K562 (cell line): ENCODE measurements around the gene DNAJB11. TPM values are rescaled to one million over a fixed set of nuclear protein-coding genes. Genes with fewer than 3 reads are reported as not detected.
A peak's percentile ranks its signal among the peaks of the same experiment; 100 is the strongest.

Source experiments
- ATF1 ChIP-seq, 2 experiments: fragments of 450-650 bp in 1 of 2; IDR thresholded peaks; 2 replicates each; pipeline ENCODE4 v1.6.1; 2016; ENCODE audit warnings: missing compliant biosample characterization in 1 of 2, missing genetic modification characterization in 1 of 2
- CBX8 ChIP-seq: fragments of 200-600 bp; sonication (generic); IDR thresholded peaks from 2 replicates; pipeline ENCODE4 v1.6.1; 2012; ENCODE audit warnings: borderline replicate concordance, mixed run types, low read depth, mild to moderate bottlenecking, moderate library complexity, mixed read lengths, low read length, control low read depth, inconsistent platforms; ENCODE audit not compliant: poor library complexity, severe bottlenecking; ENCODE audit errors: extremely low read depth
- CHD4 ChIP-seq: fragments of 200-600 bp; sonication (generic); IDR thresholded peaks from 3 replicates; pipeline ENCODE4 v1.6.1; 2012; ENCODE audit warnings: low read depth, mild to moderate bottlenecking, mixed read lengths, low read length, inconsistent platforms; ENCODE audit not compliant: insufficient read depth, insufficient replicate concordance, poor library complexity, severe bottlenecking
- DPF2 ChIP-seq: fragments of 450-650 bp; IDR thresholded peaks from 2 replicates; pipeline ENCODE4 v1.6.1; 2016
- MAFF ChIP-seq: IDR thresholded peaks from 2 replicates; pipeline ENCODE4 v1.6.1; 2012; ENCODE audit warnings: low read length, improper control_type of control experiment
- RCOR1 ChIP-seq, 2 experiments: IDR thresholded peaks; 2 replicates each; pipeline ENCODE4 v1.6.1; 2012; ENCODE audit warnings: low read depth in 2 of 2, low read length in 2 of 2, borderline replicate concordance in 1 of 2, improper control_type of control experiment in 1 of 2
- RFX7 ChIP-seq: fragments of 250-450 bp; sonication (Bioruptor Pico); IDR thresholded peaks from 2 replicates; pipeline ENCODE4 v1.5.1; 2021; ENCODE audit warnings: mild to moderate bottlenecking
- SMAD3 ChIP-seq: fragments of 450-650 bp; formaldehyde crosslinking; conservative IDR thresholded peaks from 2 replicates; pipeline ENCODE4 v1.4.0; 2020; ENCODE audit warnings: mild to moderate bottlenecking
- ZNF507 ChIP-seq: conservative IDR thresholded peaks from 2 replicates; pipeline ENCODE4 v1.6.1; 2017; ENCODE audit warnings: missing genetic modification characterization, missing compliant biosample characterization
- polyA plus RNA-seq, 8 experiments: library from polyadenylated mRNA; depleted of rRNA in 4 of 8; stranded (reverse) in 5 of 8; unstranded in 3 of 8; fragments of >200 nt; fragmentation: Nextera tagmentation in 2 of 8; fragmentation: Illumina TruSeq in 1 of 8; extraction: Ambion mirVana in 2 of 8; extraction: Trizol in 1 of 8; gene quantifications; 2 replicates each; pipeline versions ENCODE4 v1.2.1 to v1.2.3, GENCODE V29; 2011 to 2014; ENCODE audit warnings: inconsistent platforms in 1 of 8, missing spikeins in 1 of 8
- total RNA-seq, 7 experiments: library from RNA; depleted of rRNA in 6 of 7; stranded (reverse); fragments of >200 nt in 6 of 7; fragmentation: Illumina TruSeq in 2 of 7; extraction: Trizol in 2 of 7; gene quantifications; 2 replicates each; pipeline versions ENCODE4 v1.2.1 to v1.2.3, GENCODE V29; 2011 to 2021; ENCODE audit warnings: low replicate concordance in 1 of 7
- TF ChIP-seq, protein P1 (sequence below), 2 experiments: fragments of 450-650 bp in 1 of 2; sonication (generic) in 1 of 2; formaldehyde crosslinking in 1 of 2; IDR thresholded peaks; 2 replicates each; pipeline versions ENCODE4 v1.7.1 to v1.9.0; 2016 to 2022; ENCODE audit warnings: inconsistent platforms in 1 of 2, mild to moderate bottlenecking in 1 of 2, missing genetic modification reagents in 1 of 2
- TF ChIP-seq, protein P2 (sequence below): fragments of 450-650 bp; IDR thresholded peaks from 2 replicates; pipeline ENCODE4 v1.7.1; 2018; ENCODE audit warnings: mild to moderate bottlenecking, low read depth; ENCODE audit not compliant: partially characterized antibody
- TF ChIP-seq, protein P3 (sequence below): fragments of 450-650 bp; formaldehyde crosslinking; conservative IDR thresholded peaks from 2 replicates; pipeline ENCODE4 v1.4.0; 2022; ENCODE audit warnings: mild to moderate bottlenecking, missing genetic modification characterization

DNAJB11 gene
- total and polyA plus RNA-seq, 9 of the 15 experiments (the other 6 are each of a cell fraction or from before 2014, with no cell fraction given), result 14.8 to 74.7 (median 63.8) TPM

DNA sequence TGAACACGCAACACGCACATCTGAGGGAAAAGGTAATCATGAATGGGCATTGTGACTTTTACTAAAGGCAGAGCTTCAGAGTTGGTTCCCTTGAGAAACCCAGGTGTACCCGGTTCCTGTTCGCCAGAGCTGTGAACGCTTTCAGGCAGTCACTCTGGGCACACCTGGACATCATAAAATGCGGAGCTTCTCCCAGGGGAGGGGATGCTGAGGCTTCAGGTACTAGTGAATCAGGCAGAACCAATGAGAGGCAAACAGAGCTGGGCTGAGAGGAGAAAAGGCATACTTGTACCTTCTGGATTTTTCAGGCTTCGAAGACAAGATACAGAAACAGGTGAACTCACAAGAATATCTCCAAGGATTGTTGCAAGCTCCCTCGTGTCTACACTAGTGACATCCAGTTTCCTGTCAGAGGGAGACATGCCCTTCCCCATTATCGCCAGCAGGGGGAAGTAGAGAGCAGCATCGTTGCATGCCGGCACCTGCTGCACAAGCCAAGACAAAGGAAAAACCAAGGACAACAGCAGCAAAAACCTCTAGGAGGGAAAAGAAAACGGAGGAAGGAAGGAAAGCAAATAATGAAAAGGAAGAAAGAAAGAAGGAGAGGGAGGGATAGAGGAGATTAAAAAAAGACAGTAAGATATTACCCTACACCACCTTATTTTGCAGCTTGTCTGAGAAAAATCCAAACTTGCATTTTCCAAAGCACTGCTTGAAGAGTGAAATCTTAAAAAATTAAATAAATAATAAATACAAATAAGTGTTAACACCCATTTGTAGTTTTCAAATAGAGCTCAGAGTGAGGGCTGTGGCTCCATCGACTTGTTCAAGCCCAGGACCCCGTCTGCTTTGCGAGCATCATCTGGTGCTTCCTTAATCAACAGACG, 44.3 kb downstream of the DNAJB11 start (continued):
- TF ChIP-seq MAFF (no peak), CBX8 (no peak), CHD4 (no peak), SMAD3 (no peak), RFX7 (CRISPR knock-in tag) (no peak), DPF2 (0 out of 2 replicates have a peak, but pooled peaks have one; percentile 21), ATF1 (CRISPR knock-in tag; IDR thresholded peaks at IDR 0.05) (no peak), ATF1 (tag; IDR thresholded peaks at IDR 0.05) (no peak), ZNF507 (no peak), RCOR1 (IDR thresholded peaks at IDR 0.05; ENCODE audit: borderline replicate concordance in 1 of 2, low read depth in 2 of 2, low read length in 2 of 2) (0 out of 4 replicates have a peak, but pooled peaks of 1 of the 2 experiments have one; percentile 34)
- TF ChIP-seq, protein P1, sequence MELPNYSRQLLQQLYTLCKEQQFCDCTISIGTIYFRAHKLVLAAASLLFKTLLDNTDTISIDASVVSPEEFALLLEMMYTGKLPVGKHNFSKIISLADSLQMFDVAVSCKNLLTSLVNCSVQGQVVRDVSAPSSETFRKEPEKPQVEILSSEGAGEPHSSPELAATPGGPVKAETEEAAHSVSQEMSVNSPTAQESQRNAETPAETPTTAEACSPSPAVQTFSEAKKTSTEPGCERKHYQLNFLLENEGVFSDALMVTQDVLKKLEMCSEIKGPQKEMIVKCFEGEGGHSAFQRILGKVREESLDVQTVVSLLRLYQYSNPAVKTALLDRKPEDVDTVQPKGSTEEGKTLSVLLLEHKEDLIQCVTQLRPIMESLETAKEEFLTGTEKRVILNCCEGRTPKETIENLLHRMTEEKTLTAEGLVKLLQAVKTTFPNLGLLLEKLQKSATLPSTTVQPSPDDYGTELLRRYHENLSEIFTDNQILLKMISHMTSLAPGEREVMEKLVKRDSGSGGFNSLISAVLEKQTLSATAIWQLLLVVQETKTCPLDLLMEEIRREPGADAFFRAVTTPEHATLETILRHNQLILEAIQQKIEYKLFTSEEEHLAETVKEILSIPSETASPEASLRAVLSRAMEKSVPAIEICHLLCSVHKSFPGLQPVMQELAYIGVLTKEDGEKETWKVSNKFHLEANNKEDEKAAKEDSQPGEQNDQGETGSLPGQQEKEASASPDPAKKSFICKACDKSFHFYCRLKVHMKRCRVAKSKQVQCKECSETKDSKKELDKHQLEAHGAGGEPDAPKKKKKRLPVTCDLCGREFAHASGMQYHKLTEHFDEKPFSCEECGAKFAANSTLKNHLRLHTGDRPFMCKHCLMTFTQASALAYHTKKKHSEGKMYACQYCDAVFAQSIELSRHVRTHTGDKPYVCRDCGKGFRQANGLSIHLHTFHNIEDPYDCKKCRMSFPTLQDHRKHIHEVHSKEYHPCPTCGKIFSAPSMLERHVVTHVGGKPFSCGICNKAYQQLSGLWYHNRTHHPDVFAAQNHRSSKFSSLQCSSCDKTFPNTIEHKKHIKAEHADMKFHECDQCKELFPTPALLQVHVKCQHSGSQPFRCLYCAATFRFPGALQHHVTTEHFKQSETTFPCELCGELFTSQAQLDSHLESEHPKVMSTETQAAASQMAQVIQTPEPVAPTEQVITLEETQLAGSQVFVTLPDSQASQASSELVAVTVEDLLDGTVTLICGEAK (IDR thresholded peaks at IDR 0.05), result no peak
- TF ChIP-seq, protein P1 (CRISPR knock-in tag; IDR thresholded peaks at IDR 0.05), result no peak
- TF ChIP-seq, protein P2, sequence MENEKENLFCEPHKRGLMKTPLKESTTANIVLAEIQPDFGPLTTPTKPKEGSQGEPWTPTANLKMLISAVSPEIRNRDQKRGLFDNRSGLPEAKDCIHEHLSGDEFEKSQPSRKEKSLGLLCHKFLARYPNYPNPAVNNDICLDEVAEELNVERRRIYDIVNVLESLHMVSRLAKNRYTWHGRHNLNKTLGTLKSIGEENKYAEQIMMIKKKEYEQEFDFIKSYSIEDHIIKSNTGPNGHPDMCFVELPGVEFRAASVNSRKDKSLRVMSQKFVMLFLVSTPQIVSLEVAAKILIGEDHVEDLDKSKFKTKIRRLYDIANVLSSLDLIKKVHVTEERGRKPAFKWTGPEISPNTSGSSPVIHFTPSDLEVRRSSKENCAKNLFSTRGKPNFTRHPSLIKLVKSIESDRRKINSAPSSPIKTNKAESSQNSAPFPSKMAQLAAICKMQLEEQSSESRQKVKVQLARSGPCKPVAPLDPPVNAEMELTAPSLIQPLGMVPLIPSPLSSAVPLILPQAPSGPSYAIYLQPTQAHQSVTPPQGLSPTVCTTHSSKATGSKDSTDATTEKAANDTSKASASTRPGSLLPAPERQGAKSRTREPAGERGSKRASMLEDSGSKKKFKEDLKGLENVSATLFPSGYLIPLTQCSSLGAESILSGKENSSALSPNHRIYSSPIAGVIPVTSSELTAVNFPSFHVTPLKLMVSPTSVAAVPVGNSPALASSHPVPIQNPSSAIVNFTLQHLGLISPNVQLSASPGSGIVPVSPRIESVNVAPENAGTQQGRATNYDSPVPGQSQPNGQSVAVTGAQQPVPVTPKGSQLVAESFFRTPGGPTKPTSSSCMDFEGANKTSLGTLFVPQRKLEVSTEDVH, result no peak
- TF ChIP-seq, protein P3, sequence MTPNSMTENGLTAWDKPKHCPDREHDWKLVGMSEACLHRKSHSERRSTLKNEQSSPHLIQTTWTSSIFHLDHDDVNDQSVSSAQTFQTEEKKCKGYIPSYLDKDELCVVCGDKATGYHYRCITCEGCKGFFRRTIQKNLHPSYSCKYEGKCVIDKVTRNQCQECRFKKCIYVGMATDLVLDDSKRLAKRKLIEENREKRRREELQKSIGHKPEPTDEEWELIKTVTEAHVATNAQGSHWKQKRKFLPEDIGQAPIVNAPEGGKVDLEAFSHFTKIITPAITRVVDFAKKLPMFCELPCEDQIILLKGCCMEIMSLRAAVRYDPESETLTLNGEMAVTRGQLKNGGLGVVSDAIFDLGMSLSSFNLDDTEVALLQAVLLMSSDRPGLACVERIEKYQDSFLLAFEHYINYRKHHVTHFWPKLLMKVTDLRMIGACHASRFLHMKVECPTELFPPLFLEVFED, result 0 out of 2 replicates have a peak, but pooled peaks have one; percentile 50
